ENCODE data around the gene RBPMS2. TPM values are rescaled to one million over a fixed set of nuclear protein-coding genes. Genes with fewer than 3 reads are reported as not detected.
A peak's percentile ranks its signal among the peaks of the same experiment; 100 is the strongest.

The RBPMS2 gene
- polyA plus RNA-seq (not detected in 2 replicates), polyA minus RNA-seq (not detected in 2 replicates)

DNA sequence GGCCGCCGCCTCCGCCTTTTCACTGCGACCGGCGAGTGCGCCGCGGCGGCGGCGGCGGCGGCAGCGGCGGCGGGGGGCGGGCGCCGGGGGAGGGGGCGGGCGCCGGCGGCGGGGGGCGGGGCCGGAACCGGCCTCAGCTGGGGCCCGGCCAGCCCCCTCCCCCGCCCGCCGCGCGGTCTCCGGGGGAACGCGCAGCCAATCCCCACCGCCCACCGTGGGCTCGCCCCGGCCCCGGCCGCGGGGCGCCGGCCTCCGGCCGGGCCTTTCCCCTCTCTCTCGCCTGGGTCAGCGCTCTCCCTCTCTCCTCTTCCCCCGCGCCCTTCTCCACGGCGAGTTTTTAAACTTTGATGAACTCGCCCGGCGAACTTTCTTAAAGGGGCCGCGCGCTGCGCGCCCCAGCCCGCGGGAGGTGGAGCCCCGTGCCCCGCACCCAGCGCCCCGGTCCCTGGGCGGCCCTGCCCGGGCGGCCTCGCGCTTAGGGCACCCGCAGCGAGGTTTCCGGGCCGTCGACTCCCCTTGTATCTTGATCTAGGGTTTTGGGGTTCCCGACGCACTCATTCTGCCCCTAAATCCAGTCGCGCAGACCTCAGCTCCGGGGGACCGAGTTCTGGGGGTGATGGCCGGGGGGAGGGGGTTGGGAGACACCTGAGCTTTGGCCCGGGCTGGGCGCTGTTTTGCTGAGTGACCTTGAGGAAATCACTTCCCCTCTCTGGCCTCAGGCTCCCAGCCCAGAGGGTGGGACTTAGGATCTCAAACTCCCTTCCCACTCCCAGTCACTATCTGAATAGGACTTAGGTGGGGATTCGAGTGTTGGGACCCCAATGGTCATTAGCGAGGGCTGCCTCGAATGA lies at the start of gene RBPMS2:
TSS of gene RBPMS2 (minus strand) at position 39 of the 851 bp plus-strand sequence. CDS start 270 bp downstream, outside the sequence.
- Histone ChIP-seq H4K20me1 (ENCODE audit: insufficient read depth) (no peaks in the 10 kb centered on the region), H3K9ac (ENCODE audit: low read length) (no peak within 1 kb of the TSS), H3F3A (ENCODE audit: insufficient read depth, low read length, poor library complexity, severe bottlenecking) (no peaks in the 10 kb centered on the region), H3K9me3 (ENCODE audit: low read length) (no peaks in the 10 kb centered on the region), H3K27ac (ENCODE audit: low read length) (no peak within 1 kb of the TSS), H3K36me3 (ENCODE audit: insufficient read depth, low read length) (no peaks in the 10 kb centered on the region), H3K4me2 (ENCODE audit: low read length) (no peak within 1 kb of the TSS), H3K27me3 (ENCODE audit: insufficient read depth, low read depth, low read length) (peaks cover 33% of the 10 kb centered on the region), H3K79me2 (replicated peaks; ENCODE audit: insufficient read depth, low read length) (no peaks in the 10 kb centered on the region), H2AFZ (ENCODE audit: low read depth, low read length) (no peak within 1 kb of the TSS), H3K4me3 (ENCODE audit: low read length) (peak within 1 kb of the TSS; percentile 56), H3K9me2 (ENCODE audit: insufficient read depth, low read length) (no peaks in the 10 kb centered on the region)
- TF ChIP-seq MXI1 (conservative IDR thresholded peaks at IDR 0.05; ENCODE audit: poor library complexity, severe bottlenecking) (no peak), TAF1 (IDR thresholded peaks at IDR 0.05; ENCODE audit: low read depth) (no peak), EZH2 (IDR thresholded peaks at IDR 0.05; ENCODE audit: borderline replicate concordance, insufficient read depth, low read length, poor library complexity, severe bottlenecking) (no peak), SMC3 (conservative IDR thresholded peaks at IDR 0.05; ENCODE audit: poor library complexity) (no peak), RAD21 (conservative IDR thresholded peaks at IDR 0.05) (no peak), POLR2AphosphoS5 (IDR thresholded peaks at IDR 0.05) (no peak), EP300 (conservative IDR thresholded peaks at IDR 0.05; ENCODE audit: poor library complexity, severe bottlenecking) (no peak)
- TF ChIP-seq, protein P1, sequence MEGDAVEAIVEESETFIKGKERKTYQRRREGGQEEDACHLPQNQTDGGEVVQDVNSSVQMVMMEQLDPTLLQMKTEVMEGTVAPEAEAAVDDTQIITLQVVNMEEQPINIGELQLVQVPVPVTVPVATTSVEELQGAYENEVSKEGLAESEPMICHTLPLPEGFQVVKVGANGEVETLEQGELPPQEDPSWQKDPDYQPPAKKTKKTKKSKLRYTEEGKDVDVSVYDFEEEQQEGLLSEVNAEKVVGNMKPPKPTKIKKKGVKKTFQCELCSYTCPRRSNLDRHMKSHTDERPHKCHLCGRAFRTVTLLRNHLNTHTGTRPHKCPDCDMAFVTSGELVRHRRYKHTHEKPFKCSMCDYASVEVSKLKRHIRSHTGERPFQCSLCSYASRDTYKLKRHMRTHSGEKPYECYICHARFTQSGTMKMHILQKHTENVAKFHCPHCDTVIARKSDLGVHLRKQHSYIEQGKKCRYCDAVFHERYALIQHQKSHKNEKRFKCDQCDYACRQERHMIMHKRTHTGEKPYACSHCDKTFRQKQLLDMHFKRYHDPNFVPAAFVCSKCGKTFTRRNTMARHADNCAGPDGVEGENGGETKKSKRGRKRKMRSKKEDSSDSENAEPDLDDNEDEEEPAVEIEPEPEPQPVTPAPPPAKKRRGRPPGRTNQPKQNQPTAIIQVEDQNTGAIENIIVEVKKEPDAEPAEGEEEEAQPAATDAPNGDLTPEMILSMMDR (IDR thresholded peaks at IDR 0.05; ENCODE audit: poor library complexity, severe bottlenecking) = no peak
- TF ChIP-seq, protein P2, sequence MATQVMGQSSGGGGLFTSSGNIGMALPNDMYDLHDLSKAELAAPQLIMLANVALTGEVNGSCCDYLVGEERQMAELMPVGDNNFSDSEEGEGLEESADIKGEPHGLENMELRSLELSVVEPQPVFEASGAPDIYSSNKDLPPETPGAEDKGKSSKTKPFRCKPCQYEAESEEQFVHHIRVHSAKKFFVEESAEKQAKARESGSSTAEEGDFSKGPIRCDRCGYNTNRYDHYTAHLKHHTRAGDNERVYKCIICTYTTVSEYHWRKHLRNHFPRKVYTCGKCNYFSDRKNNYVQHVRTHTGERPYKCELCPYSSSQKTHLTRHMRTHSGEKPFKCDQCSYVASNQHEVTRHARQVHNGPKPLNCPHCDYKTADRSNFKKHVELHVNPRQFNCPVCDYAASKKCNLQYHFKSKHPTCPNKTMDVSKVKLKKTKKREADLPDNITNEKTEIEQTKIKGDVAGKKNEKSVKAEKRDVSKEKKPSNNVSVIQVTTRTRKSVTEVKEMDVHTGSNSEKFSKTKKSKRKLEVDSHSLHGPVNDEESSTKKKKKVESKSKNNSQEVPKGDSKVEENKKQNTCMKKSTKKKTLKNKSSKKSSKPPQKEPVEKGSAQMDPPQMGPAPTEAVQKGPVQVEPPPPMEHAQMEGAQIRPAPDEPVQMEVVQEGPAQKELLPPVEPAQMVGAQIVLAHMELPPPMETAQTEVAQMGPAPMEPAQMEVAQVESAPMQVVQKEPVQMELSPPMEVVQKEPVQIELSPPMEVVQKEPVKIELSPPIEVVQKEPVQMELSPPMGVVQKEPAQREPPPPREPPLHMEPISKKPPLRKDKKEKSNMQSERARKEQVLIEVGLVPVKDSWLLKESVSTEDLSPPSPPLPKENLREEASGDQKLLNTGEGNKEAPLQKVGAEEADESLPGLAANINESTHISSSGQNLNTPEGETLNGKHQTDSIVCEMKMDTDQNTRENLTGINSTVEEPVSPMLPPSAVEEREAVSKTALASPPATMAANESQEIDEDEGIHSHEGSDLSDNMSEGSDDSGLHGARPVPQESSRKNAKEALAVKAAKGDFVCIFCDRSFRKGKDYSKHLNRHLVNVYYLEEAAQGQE (IDR thresholded peaks at IDR 0.05; ENCODE audit: borderline replicate concordance) = no peak

DNA sequence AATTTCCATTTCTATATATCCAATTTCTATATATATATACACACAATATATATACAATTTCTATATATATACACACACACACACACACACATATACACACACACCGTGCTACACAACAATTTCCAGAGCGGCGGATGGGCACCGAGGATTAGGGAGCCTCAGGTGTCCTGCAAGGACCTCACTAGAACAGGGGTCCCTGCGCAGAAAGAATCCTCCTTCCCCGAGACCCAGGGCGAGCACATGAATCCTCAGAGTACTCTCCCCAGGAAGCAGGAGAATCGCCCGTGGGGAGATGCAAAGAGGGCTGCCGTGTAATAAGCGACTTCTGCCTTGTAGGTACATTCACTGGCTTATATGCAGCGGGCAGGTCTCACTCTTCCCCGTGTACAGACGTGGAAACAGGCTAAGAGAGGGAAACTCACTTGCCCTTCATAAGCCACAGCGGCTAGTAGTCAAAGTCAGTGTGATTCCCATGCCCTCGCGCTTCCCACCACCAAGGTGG lies 49.6 kb upstream of the RBPMS2 start:
- H3K27me3 ChIP-seq (ENCODE audit: insufficient read depth, low read depth, low read length) = peaks cover 4% of the 10 kb centered on the region
- peak overlapping the region; percentile 56 for H3K4me2 ChIP-seq (ENCODE audit: low read length)
- H3F3A ChIP-seq (ENCODE audit: insufficient read depth, low read length, poor library complexity, severe bottlenecking) = no peaks in the 10 kb centered on the region
- H3K36me3 ChIP-seq (ENCODE audit: insufficient read depth, low read length) = no peaks in the 10 kb centered on the region
- peak overlapping the region; percentile 11 for H2AFZ ChIP-seq (ENCODE audit: low read depth, low read length)
- no peaks in the 10 kb centered on the region for H3K9me3 ChIP-seq (ENCODE audit: low read length)
- H3K4me3 ChIP-seq (ENCODE audit: low read length) = peak overlapping the region; percentile 78
- no peaks in the 10 kb centered on the region for H3K9me2 ChIP-seq (ENCODE audit: insufficient read depth, low read length)
- no peak overlapping the region for H3K9ac ChIP-seq (ENCODE audit: low read length)
- no peaks in the 10 kb centered on the region for H4K20me1 ChIP-seq (ENCODE audit: insufficient read depth)
- no peak overlapping the region for H3K27ac ChIP-seq (ENCODE audit: low read length)
- H3K79me2 ChIP-seq (replicated peaks; ENCODE audit: insufficient read depth, low read length) = no peaks in the 10 kb centered on the region
- no peak for TF ChIP-seq TAF1 (IDR thresholded peaks at IDR 0.05; ENCODE audit: low read depth)
- no peak for TF ChIP-seq EP300 (conservative IDR thresholded peaks at IDR 0.05; ENCODE audit: poor library complexity, severe bottlenecking)
- TF ChIP-seq SMC3 (conservative IDR thresholded peaks at IDR 0.05; ENCODE audit: poor library complexity) = no peak
- TF ChIP-seq MXI1 (conservative IDR thresholded peaks at IDR 0.05; ENCODE audit: poor library complexity, severe bottlenecking) = no peak
- no peak for TF ChIP-seq POLR2AphosphoS5 (IDR thresholded peaks at IDR 0.05)
- no peak for TF ChIP-seq RAD21 (conservative IDR thresholded peaks at IDR 0.05)
